HG02642 (cell line): Measurements from ENCODE around the gene IRGQ.
"Not testable (repeated sequence)": the region's sequence is repeated elsewhere in the genome, so short reads cannot be mapped to it uniquely, and the experiment has no call there.

Source experiments
- ATAC-seq: cut with Tn5 transposase; IDR thresholded peaks from one replicate; pipeline ENCODE4 v1.9.1; 2021; ENCODE audit warnings: mild to moderate bottlenecking; ENCODE audit not compliant: unreplicated experiment, poor library complexity

The IRGQ gene

DNA sequence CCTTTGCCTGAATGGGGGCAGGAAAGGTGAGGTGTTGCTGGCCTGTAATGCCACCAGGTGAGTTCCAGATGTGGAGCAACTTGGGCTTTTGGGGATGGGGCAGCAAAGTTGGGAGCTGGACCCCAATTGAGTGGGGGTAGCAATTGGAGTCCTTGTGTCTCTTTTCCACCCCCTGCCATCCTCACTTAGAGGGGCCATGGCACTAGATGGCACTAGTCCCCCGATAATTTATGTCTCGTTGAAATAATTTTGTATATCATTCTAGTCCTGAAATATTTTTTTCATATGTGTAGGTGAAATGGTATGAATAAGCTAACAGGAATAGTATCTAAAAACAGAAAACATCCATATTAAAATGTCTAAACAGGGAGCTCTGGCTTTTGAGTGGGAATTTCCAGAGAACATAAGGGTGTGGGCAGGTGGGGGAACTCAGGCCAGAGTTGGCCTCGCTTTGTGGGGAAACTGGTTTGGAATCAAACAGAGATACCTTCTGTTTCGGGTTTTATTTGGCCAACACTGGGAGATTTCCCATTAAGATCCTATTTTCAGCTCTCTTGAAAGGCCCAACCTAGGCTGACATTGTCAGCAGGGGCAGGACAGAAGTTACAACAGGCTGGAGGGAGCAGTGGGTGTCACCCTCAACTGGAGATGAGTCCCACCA is 3.8 kb upstream of the IRGQ start:
- no peak for ATAC-seq

- ATAC-seq: no peak
Measured at GRCh38 chr19:43598445-43599240, 2.7 kb upstream of the IRGQ start.

DNA sequence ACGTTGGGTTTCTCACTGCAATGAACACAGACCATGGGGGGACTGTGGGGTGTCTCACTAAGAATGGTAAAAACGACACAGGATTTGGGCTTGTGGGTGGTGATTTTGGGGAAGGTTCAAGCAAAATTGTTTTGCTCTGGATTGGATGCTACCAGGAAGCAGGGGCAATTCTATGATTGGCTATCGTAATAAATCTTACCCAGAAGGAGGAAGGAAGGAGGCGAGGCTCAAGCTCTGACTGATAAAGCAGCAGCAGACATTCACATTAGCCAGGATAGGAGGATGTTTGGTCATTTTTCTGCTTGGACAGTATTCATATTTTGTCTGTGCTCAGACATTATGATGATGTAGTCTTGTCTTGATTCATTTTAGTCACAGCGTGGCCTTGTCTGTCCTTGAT is 1.9 kb upstream of the IRGQ start:
- no peak for ATAC-seq

DNA sequence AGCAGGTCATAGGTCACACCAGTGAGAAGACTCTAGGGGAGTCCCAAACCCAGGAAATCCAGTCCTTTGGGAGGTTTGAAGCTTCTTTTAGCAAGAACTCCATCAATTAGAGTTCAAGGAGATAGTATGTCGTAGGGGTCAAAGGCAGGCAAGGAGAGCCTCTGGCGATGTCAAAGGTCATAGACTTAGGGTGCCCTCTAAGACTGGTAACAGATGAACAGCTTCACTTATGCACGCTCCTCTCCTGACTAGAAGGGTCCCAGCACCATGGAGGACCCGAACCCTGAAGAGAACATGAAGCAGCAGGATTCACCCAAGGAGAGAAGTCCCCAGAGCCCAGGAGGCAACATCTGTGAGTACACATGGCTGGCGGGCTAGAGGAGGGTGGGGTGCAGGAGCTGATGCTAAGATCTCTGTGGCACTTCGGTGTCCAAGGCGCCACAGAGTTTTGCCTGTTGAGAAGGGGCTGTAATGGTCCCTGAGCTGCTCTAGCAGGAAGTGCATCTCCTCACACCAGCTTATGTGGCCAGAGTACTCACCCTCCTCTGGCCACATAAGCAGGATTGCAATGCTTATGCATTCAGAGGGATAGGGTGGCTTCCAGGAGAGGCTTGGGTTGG is 1.0 kb upstream of the IRGQ start:
- ATAC-seq: no peak

GRCh38 chr19:43595605-43595998 is 332 bp downstream of the IRGQ start:
- peak; percentile 3 for ATAC-seq

DNA sequence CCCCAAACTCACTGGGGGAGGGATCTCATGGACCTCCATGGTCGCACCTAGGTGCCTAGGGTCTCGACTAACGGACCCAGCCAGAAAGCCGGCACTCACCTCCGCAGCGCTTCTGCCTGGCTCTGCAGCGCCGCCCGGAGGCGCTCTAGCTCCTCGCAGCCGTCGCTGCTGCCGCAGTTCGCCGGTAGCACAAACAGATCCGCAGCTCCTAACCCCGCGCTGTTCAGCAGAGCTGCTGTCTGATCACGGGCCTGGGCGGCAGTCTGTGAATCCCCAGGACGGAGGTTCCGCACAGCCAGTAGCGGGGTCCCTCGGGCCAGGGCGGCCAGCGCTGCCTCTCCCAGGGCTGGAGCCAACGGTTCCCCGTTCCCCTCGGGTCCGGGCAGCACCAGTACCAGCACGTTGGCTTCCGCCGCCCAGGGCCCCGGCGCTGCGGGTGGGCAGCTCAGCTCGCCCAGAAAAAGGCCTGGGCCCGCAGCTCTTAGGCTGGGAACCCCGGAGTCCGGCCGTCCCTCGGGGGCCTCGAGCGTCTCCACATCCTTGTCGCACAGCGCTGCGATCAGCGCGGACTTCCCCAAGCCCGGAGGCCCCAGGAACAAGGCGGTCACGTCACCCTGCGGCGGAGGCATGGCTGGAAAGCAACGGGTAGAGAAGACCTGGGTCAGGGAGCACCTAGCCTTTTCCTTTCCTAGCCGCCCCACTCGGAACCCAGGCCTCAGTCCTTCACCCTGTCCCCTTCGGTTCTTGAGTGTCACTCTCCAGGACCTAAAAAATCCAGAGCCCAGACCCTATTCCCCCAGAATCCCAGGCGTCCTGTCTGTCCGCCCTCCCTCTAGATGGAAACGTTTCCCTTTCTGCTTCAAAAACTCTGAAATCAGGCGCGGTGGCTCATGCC is 977 bp downstream of the IRGQ start:
- ATAC-seq: no peak

DNA sequence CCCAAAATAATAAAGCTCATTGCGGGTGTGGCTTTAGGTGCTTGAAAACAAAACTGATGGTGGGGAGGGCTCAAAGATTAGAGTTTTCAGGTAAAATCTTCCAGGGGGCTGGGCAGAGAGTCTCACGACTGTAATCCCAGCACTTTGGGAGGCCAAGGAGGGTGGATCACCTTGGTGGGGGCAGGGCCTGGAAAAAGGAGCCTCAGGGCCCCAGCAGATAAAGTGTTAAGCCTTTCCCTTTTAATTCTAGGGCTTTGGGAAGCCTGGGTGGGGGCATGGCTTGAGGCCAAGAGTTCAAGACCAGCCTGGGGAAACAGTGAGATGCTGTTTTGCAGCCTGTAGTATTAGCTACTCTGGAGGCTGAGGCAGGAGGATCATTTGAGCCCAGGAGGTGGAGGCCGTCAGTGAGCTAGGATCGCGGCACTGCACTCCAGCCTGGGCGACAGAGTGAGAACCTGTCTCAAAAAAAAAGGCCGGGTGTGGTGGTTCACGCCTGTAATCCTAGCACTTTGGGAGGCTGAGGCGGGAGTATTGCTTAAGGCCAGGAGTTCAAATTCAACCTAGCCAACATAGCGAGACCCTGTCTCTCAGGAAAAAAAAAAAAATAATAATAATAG is 1.7 kb downstream of the IRGQ start:
- ATAC-seq: no peak

- no peak for ATAC-seq
Measured at GRCh38 chr19:43592800-43593350, 3.1 kb downstream of the IRGQ start.

DNA sequence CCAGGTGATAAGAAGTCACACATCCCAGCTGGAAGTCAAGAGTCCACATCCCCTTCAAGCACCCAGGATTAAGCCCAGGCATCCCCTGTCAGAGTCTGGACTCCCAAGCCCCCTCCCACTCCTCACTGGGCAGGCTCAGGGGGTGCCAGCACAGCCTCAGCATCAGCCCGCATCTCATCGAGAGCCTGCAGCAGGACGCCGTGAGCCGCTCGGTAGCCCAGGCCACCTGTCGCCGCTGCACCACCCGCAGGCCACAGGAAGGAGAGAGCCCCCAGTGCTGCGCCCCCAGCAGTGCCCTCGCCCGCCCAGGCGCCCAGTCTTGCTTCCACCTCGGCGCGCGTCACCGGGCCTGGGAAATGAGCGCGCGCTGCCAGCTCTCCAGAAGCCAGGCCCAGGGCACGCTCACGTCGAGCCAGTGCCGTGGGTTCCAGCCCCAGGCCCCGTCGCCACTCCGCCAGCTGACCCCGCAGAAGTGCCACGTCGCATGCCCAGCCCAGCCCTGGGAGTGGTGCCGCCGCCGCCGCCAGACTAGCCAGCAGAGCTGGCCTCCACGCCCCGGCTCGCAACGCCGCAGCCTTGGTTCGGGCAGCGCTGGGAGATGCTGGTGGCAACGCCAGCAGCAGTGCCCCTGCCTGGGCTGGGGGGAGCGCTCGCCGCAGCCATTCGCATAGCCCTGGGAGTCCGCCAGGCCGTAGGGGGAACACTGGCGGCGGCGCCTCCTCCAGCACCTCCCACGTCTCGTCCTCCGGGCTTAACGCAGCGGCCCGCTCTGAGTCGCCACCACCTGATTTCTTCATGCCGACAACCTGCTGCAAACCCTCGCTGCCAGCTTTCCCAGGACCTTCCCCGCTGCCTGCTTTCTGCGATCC is 3.8 kb downstream of the IRGQ start:
- no peak for ATAC-seq

DNA sequence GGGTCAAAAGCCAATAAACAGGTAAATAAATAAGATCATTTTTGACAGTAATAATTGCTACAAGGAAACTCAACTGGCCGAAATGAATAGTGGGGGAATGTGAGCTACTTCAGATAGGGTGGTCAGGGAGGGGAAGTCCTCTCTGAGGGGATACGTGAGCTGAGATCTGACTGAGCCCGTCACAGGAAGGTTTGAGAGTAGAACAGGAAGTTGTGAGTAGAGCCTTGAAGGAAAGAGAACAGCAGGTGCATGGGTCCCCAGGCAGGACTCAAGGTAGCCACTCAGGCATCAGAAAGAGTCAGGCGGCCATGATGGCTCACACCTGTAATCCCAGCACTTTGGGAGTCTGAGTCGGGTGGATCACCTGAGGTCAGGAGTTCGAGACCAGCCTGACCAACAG is 6.3 kb downstream of the IRGQ start:
- ATAC-seq: no peak

GRCh38 chr19:43589277-43589676 is 6.7 kb downstream of the IRGQ start:
- no peak for ATAC-seq

GRCh38 chr19:43587029-43587428 is 8.9 kb downstream of the IRGQ start:
- not testable (repeated sequence) for ATAC-seq

GRCh38 chr19:43586346-43586745 is 9.6 kb downstream of the IRGQ start:
- no peak for ATAC-seq

GRCh38 chr19:43584484-43584883 is 11.4 kb downstream of the IRGQ start:
- no peak for ATAC-seq

- no peak for ATAC-seq
Measured at GRCh38 chr19:43582495-43582894, 13.4 kb downstream of the IRGQ start.

GRCh38 chr19:43581467-43581866 is 14.5 kb downstream of the IRGQ start:
- ATAC-seq: no peak

DNA sequence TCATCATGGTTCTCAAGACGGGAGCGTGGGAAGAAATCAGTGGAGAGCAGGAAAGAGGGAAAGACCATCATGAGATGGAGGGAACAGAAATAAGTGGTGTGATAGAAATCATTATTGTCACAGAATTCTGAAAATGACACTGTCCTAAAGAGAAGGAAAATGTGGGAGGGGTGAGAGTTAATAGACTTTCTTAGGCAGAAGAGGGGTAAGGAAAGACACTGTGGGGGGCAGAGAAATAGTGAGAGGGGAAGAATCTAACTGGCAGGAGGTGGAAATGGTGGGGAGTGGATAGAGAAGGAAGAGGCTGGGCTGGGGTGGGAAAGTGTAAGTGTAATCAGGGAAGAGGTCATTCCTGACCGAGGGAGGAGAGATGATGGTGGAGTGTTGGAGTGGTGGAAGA is 17.1 kb downstream of the IRGQ start:
- ATAC-seq: no peak

GRCh38 chr19:43575955-43576878 is 19.7 kb downstream of the IRGQ start:
- no peak for ATAC-seq
